Non-pigmented ciliary epithelial cell (primary cell): Measurements from ENCODE around the gene SLC43A3.

Source experiments
- DNase-seq: peaks from one replicate; pipeline ENCODE4 v3.0.0-alpha.2; 2010; ENCODE audit warnings: low read depth

Gene SLC43A3

DNA sequence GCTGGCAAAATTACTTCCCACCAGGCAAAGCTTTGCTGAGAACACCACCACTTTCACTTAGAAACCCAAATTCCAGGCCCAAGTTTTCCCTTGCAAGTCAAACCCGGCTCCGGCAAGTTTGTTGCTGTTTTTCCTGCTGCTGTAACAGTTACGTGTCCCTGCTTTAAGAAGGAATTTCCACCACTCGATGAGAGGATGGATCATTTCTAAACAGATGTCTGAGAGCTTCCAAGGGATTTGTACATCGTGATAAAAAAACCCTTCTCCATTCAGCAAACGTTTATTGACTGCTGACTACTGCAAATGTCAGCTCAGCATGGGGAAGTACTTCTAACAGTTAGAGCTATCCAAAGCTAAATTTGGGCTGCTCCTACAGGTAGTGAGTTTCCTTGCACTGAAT is 69.1 kb downstream of the SLC43A3 start:
- DNase-seq = no peak

DNA sequence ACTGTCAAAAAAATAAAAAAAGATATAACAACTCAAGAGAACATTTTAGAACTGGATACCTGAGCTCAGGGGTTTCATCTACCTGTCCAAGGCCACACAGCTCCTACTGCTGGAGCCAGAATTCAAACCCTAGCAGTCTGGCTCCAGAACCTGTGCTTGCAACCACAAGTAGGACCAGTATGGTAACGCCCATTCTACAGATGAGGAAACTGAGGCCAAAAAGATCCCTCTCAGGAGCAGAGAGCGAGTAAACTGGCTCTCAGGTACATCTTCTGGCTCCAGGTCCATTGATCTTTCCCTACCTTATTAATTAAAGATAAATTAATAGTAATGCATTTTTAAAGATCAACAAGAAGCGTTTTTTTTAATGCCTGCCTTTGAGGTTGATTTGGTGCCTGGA is 69.6 kb downstream of the SLC43A3 start:
- DNase-seq = no peak
